H1 (cell line): ENCODE data around the gene NRXN2. TPM values are rescaled to one million over a fixed set of nuclear protein-coding genes. Genes with fewer than 3 reads are reported as not detected.

Experiments used
- KDM1A ChIP-seq: fragments of 200-600, 300-600 bp; sonication (generic); IDR thresholded peaks from 2 replicates; pipeline ENCODE4 v1.7.1; 2016; ENCODE audit warnings: mild to moderate bottlenecking, low read length, borderline replicate concordance
- POU5F1 ChIP-seq: IDR thresholded peaks from 2 replicates; pipeline ENCODE4 v1.6.1; 2011; ENCODE audit warnings: low read depth, mild to moderate bottlenecking, low read length, moderate library complexity
- USF2 ChIP-seq: IDR thresholded peaks from 2 replicates; pipeline ENCODE4 v1.6.1; 2011; ENCODE audit warnings: low read length, improper control_type of control experiment
- polyA plus RNA-seq, 7 experiments: library from polyadenylated mRNA; depleted of rRNA in 3 of 7; stranded (reverse) in 5 of 7; unstranded in 2 of 7; fragments of >200 nt in 5 of 7; fragments of 200-250 nt in 2 of 7; gene quantifications; 1 replicate in 5 of 7; 2 replicates in 1 of 7; 4 replicates in 1 of 7; pipeline versions ENCODE4 v1.2.1 to v1.2.3, GENCODE V29; 2011 to 2013; ENCODE audit warnings: missing spikeins in 2 of 7, mixed read lengths in 2 of 7
- total RNA-seq: library from RNA; stranded (reverse); fragmentation: NEBNext Ultra II Directional; extraction: Animal tissue kit (Norgen Biotek cat#: 25700); gene quantifications from 2 replicates; pipeline ENCODE4 v1.2.1, GENCODE V29; 2021
- TF ChIP-seq, protein P1 (sequence below): fragments of 300-600 bp; sonication (generic); IDR thresholded peaks from 2 replicates; pipeline ENCODE4 v1.7.1; 2012; ENCODE audit warnings: low read length, moderate library complexity, mild to moderate bottlenecking, inconsistent platforms; ENCODE audit not compliant: insufficient replicate concordance

NRXN2 gene
- total and polyA plus RNA-seq, 2 of the 8 experiments (the other 6 are each of a cell fraction or from before 2014, with no cell fraction given), result 1.3 to 11.5 TPM

DNA sequence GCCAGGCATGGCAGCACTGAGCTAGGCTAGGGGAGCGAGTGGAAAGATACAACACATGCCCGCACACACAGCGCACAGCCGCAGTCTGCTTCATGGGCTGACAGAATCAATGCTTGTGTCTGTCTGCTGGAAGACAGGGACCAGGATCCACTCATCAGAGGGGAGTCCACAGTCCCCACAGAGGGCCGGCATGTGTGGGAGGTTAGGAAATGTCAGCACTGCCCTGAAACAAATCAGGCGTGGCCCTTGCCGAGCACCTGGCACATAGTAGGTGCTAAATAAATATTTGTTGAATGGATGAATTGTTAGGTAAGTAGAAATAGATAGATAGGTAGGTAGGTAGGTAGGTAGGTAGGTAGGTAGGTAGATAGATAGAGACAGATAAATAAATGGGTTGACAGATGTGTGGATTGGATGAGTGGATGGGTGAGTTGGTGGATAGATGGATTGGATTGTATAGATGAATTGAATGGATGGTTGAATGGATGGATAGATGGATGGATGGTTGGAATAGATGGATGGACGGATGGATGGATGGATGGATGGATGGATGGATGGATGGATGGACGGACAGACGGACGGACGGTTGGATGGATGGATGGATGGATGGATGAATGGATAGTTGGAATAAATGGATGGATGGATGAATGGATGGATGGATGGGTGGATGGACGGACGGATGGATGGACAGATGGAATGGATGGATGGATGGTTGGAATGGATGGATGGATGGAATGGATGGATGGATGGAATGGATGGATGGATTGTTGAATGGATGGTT is 128.6 kb downstream of the NRXN2 start (continued):
- TF ChIP-seq KDM1A (no peak), USF2 (no peak), POU5F1 (no peak)
- TF ChIP-seq, protein P1, sequence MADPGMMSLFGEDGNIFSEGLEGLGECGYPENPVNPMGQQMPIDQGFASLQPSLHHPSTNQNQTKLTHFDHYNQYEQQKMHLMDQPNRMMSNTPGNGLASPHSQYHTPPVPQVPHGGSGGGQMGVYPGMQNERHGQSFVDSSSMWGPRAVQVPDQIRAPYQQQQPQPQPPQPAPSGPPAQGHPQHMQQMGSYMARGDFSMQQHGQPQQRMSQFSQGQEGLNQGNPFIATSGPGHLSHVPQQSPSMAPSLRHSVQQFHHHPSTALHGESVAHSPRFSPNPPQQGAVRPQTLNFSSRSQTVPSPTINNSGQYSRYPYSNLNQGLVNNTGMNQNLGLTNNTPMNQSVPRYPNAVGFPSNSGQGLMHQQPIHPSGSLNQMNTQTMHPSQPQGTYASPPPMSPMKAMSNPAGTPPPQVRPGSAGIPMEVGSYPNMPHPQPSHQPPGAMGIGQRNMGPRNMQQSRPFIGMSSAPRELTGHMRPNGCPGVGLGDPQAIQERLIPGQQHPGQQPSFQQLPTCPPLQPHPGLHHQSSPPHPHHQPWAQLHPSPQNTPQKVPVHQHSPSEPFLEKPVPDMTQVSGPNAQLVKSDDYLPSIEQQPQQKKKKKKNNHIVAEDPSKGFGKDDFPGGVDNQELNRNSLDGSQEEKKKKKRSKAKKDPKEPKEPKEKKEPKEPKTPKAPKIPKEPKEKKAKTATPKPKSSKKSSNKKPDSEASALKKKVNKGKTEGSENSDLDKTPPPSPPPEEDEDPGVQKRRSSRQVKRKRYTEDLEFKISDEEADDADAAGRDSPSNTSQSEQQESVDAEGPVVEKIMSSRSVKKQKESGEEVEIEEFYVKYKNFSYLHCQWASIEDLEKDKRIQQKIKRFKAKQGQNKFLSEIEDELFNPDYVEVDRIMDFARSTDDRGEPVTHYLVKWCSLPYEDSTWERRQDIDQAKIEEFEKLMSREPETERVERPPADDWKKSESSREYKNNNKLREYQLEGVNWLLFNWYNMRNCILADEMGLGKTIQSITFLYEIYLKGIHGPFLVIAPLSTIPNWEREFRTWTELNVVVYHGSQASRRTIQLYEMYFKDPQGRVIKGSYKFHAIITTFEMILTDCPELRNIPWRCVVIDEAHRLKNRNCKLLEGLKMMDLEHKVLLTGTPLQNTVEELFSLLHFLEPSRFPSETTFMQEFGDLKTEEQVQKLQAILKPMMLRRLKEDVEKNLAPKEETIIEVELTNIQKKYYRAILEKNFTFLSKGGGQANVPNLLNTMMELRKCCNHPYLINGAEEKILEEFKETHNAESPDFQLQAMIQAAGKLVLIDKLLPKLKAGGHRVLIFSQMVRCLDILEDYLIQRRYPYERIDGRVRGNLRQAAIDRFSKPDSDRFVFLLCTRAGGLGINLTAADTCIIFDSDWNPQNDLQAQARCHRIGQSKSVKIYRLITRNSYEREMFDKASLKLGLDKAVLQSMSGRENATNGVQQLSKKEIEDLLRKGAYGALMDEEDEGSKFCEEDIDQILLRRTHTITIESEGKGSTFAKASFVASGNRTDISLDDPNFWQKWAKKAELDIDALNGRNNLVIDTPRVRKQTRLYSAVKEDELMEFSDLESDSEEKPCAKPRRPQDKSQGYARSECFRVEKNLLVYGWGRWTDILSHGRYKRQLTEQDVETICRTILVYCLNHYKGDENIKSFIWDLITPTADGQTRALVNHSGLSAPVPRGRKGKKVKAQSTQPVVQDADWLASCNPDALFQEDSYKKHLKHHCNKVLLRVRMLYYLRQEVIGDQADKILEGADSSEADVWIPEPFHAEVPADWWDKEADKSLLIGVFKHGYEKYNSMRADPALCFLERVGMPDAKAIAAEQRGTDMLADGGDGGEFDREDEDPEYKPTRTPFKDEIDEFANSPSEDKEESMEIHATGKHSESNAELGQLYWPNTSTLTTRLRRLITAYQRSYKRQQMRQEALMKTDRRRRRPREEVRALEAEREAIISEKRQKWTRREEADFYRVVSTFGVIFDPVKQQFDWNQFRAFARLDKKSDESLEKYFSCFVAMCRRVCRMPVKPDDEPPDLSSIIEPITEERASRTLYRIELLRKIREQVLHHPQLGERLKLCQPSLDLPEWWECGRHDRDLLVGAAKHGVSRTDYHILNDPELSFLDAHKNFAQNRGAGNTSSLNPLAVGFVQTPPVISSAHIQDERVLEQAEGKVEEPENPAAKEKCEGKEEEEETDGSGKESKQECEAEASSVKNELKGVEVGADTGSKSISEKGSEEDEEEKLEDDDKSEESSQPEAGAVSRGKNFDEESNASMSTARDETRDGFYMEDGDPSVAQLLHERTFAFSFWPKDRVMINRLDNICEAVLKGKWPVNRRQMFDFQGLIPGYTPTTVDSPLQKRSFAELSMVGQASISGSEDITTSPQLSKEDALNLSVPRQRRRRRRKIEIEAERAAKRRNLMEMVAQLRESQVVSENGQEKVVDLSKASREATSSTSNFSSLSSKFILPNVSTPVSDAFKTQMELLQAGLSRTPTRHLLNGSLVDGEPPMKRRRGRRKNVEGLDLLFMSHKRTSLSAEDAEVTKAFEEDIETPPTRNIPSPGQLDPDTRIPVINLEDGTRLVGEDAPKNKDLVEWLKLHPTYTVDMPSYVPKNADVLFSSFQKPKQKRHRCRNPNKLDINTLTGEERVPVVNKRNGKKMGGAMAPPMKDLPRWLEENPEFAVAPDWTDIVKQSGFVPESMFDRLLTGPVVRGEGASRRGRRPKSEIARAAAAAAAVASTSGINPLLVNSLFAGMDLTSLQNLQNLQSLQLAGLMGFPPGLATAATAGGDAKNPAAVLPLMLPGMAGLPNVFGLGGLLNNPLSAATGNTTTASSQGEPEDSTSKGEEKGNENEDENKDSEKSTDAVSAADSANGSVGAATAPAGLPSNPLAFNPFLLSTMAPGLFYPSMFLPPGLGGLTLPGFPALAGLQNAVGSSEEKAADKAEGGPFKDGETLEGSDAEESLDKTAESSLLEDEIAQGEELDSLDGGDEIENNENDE, result no peak
- TF ChIP-seq, all 59 proteins: peak for 0
